Neural progenitor cell (in vitro differentiated cells): Measurements from ENCODE around the gene LSP1.
"Not testable (repeated sequence)": the region's sequence is repeated elsewhere in the genome, so short reads cannot be mapped to it uniquely, and the experiment has no call there.

Experiments used
- EZH2 ChIP-seq: fragments of 200-600 bp; sonication (generic); IDR thresholded peaks from 2 replicates; pipeline ENCODE4 v1.6.1; 2017; ENCODE audit warnings: antibody characterized with exemption, mild to moderate bottlenecking, moderate library complexity
- TF ChIP-seq, protein P1 (sequence below): fragments of 200-600 bp; sonication (generic); IDR thresholded peaks from 2 replicates; pipeline ENCODE4 v1.5.1; 2017; ENCODE audit warnings: antibody characterized with exemption, mild to moderate bottlenecking

DNA sequence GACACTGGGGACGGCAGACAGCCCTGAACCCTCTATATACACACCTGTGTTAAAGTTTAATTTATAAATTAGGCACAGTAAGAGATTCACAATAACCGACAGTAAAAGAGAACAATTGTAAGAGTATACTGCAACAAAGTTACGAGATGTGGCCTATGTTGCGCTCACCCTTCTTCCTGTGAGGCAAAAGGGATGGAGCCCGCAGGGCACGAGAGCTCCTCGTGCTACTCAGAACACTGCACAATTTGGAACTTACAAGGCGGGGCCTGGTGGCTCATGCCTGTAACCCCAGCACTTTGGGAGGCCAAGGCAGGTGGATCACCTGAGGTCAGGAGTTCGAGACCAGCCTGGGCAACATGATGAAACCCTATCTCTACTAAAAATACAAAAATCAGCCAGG lies 39.5 kb upstream of the LSP1 start:
- TF ChIP-seq EZH2, result not testable (repeated sequence)
- TF ChIP-seq, protein P1, sequence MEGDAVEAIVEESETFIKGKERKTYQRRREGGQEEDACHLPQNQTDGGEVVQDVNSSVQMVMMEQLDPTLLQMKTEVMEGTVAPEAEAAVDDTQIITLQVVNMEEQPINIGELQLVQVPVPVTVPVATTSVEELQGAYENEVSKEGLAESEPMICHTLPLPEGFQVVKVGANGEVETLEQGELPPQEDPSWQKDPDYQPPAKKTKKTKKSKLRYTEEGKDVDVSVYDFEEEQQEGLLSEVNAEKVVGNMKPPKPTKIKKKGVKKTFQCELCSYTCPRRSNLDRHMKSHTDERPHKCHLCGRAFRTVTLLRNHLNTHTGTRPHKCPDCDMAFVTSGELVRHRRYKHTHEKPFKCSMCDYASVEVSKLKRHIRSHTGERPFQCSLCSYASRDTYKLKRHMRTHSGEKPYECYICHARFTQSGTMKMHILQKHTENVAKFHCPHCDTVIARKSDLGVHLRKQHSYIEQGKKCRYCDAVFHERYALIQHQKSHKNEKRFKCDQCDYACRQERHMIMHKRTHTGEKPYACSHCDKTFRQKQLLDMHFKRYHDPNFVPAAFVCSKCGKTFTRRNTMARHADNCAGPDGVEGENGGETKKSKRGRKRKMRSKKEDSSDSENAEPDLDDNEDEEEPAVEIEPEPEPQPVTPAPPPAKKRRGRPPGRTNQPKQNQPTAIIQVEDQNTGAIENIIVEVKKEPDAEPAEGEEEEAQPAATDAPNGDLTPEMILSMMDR, result not testable (repeated sequence)
